LNCaP clone FGC (cell line): ENCODE data around the gene CDA.

Experiments used
- DNase-seq: peaks from one replicate; pipeline ENCODE4 v3.0.0-alpha.2; 2011; ENCODE audit warnings: low read depth
- H3K4me3 ChIP-seq: 2 replicates; pipeline ENCODE4 v1.5.1; 2011; ENCODE audit warnings: mild to moderate bottlenecking, low read depth, low read length, control low read depth
- TF ChIP-seq, protein P1 (sequence below): IDR thresholded peaks from 2 replicates; pipeline ENCODE4 v1.5.1; 2012; ENCODE audit warnings: mild to moderate bottlenecking; ENCODE audit not compliant: control insufficient read depth, insufficient read depth; ENCODE audit errors: extremely low read depth

The CDA gene

DNA sequence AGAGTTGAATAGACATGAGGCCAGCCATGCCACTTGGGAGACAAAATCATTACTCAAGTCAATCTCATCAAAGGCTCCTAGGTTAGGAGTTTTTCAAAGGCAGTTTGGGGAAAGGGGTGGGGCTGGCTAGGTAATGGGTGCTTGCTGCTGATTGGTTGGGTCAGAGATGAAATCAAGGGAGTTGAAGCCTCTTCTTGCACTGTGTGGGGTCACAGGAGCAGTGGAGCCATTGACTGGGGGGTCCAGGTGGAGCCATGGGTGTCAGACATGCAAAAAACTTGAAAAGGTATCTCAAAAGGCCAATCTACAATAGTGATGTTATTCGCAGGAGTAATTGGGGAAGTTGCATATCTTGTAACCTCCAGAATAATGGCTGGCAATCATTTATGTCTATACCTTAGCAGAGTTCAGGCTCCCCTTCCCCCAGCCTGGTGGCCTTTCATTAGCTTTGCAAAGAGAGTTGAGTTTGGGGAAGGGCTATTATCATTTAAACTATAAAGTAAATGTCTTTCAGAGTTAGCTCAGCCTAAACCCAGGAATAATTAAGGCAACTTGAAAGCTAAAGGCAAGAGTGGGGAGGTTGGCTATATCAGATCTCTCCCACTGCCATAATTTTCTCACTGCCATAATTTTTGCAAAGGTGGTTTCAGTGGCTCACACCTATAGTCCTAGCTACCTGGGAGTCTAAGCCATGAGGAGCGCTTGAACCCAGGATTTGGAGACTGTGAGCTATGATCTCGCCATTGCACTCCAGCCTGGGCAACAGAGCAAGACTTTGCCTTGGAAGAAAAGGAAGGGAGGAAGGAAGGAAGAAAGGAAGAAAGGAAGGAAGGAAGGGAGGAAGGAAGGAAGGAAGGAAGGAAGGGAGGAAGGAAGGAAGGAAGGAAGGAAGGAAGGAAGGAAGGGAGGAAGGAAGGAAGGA, 36.5 kb downstream of the CDA start:
- no peak for DNase-seq
- TF ChIP-seq, protein P1, sequence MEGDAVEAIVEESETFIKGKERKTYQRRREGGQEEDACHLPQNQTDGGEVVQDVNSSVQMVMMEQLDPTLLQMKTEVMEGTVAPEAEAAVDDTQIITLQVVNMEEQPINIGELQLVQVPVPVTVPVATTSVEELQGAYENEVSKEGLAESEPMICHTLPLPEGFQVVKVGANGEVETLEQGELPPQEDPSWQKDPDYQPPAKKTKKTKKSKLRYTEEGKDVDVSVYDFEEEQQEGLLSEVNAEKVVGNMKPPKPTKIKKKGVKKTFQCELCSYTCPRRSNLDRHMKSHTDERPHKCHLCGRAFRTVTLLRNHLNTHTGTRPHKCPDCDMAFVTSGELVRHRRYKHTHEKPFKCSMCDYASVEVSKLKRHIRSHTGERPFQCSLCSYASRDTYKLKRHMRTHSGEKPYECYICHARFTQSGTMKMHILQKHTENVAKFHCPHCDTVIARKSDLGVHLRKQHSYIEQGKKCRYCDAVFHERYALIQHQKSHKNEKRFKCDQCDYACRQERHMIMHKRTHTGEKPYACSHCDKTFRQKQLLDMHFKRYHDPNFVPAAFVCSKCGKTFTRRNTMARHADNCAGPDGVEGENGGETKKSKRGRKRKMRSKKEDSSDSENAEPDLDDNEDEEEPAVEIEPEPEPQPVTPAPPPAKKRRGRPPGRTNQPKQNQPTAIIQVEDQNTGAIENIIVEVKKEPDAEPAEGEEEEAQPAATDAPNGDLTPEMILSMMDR: no peak
- H3K4me3 ChIP-seq: no peak overlapping the region

DNA sequence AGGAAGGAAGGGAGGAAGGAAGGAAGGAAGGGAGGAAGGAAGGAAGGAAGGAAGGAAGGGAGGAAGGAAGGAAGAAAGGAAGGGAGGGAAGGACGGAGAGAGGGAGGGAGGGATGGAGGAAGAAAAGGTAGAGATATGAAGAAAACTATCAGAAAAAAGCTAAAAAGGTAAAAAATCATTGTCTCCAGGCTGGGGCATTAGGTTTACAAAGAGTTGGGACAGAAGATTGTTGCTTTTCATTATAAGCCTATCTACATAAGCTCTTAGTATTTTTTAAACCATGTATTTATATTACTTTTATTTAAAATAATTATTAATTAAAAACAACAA, 37.2 kb downstream of the CDA start:
- no peak overlapping the region for H3K4me3 ChIP-seq
- TF ChIP-seq, protein P1: no peak

DNA sequence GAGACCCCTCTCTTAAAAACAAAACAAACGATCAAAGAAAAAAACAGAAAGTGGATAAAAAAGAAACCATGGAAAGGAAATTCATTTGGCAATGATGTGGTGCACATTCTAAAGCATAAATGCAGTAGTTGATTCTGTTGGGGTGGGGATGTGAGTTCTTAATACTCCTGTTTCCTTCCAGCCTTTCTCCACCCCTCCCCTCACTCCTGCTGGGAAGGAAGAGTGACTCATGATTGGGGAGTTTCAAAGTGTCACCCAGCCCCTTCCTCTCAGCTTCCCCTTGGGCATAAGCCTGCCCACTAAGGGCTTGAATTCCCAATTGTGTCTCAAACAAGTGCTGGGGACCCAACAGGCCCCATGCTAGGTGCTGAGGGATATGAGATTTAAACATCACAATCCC, 37.6 kb downstream of the CDA start:
- TF ChIP-seq, protein P1: no peak
- no peak overlapping the region for H3K4me3 ChIP-seq
- no peak for DNase-seq

More for the DNA sequence above, 37.2 kb downstream of the CDA start:
- no peak for DNase-seq

DNA sequence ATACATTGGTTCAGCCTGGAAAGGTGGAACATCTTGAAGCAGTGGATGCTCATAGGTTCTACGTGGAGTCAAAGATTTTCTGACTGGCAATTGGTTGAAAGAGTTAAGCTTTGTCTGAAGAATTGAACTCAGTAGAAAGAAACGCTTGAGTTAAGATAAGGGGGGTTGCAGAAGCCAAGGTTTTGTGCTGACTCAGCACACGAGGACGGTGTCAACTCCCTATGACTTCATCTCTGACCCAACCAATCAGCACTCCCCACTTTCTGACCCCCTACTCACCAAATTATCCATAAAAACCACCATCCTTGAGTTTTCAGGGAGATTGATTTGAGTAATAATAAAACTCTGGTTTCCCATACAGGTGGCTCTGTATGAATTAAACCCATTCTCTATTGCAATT, 41.8 kb downstream of the CDA start:
- DNase-seq: no peak
- no peak overlapping the region for H3K4me3 ChIP-seq
- TF ChIP-seq, protein P1: no peak

DNA sequence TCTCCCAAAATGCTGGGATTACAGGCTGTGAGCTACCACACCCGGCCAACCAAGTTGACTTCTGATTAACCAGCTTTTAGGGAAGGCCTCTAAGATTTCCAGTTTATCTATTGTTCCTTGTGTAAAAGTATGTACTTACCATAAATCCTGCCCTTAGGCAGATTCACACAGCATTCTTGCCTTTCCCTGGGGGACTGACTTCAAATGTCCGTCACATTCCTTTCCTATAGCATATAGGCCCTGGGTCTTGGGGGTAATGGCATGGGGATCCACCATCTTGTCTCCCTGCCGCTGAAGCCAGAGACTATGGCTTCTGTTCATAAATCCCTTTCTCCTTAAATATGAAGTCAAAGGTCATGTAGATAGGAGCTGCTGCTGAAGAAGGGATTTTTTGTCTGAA, 43.5 kb downstream of the CDA start:
- H3K4me3 ChIP-seq: no peak overlapping the region
- DNase-seq: no peak
- TF ChIP-seq, protein P1: no peak

DNA sequence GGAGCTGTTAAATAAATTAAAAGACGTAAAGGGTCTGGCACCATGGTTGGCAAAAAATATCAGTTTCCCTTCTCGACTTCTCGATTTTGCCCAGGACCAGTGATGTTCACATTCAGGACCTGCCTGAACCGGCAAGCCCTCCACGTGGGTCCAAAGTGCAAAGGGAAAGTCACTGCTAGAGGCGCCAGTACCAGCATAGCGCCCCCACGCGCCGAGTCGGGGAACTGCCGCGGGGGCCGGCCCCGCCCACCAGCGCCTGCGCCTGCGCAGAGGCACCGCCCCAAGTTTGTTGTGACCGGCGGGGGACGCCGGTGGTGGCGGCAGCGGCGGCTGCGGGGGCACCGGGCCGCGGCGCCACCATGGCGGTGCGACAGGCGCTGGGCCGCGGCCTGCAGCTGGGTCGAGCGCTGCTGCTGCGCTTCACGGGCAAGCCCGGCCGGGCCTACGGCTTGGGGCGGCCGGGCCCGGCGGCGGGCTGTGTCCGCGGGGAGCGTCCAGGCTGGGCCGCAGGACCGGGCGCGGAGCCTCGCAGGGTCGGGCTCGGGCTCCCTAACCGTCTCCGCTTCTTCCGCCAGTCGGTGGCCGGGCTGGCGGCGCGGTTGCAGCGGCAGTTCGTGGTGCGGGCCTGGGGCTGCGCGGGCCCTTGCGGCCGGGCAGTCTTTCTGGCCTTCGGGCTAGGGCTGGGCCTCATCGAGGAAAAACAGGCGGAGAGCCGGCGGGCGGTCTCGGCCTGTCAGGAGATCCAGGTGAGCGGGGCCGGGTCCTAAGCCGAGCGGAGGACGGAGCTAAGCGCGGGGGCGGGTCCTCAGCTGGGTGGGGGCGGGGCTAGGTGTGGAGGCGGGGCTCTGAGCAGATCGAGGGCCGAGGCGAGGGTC, 44.5 kb downstream of the CDA start, which contains the start of gene PINK1:
TSS of gene PINK1 (plus strand) at position 269 of the 875 bp plus-strand sequence. CDS start at position 360, 91 bp downstream.
- H3K4me3 ChIP-seq: peak within 1 kb of the TSS; percentile 54
- TF ChIP-seq, protein P1: peak; percentile 71
- DNase-seq: no peak
